Measurements from ENCODE around the gene GEMIN7. TPM values are rescaled to one million over a fixed set of nuclear protein-coding genes. Genes with fewer than 3 reads are reported as not detected.

Gene GEMIN7
- total and polyA plus RNA-seq, 8 donors = 3.8 to 26.2 (median 8.1) TPM

DNA sequence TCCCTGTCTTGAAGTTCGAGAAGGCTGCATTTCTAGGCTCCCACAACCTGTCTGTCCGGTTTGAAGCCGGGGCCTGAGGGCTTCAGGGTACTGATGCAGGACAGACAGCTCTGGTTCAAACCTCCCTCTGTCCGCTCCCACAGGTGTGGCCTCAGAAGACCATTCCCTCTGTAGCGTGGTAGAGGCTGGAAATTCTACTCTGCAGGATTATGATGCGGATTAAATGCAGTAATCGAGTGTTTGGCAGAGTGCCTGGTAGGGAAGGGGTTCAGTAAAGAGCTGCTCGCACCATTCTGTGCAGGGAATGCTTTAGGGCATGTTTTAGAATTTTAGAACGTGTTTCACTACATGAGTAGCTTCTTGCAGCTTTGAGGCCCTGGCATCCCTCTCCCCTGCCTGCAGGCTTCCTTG is 44.4 kb downstream of the GEMIN7 start:
- H3K9me3 ChIP-seq = no peaks in the 10 kb centered on the region
- no peaks in the 10 kb centered on the region for H3K27me3 ChIP-seq
- no peak overlapping the region for H3K27ac ChIP-seq
- DNase-seq (no peak), ATAC-seq (no peak), FAIRE-seq (no peak)
- intact Hi-C loops (cut with DNase I) = no loop called here
- 63% methylated on average over 9 of the region's 9 CpGs for WGBS, 2 donors
- H3K4me3 ChIP-seq = no peak overlapping the region
- H3K4me1 ChIP-seq = no peaks in the 10 kb centered on the region
- TF ChIP-seq, protein P1, sequence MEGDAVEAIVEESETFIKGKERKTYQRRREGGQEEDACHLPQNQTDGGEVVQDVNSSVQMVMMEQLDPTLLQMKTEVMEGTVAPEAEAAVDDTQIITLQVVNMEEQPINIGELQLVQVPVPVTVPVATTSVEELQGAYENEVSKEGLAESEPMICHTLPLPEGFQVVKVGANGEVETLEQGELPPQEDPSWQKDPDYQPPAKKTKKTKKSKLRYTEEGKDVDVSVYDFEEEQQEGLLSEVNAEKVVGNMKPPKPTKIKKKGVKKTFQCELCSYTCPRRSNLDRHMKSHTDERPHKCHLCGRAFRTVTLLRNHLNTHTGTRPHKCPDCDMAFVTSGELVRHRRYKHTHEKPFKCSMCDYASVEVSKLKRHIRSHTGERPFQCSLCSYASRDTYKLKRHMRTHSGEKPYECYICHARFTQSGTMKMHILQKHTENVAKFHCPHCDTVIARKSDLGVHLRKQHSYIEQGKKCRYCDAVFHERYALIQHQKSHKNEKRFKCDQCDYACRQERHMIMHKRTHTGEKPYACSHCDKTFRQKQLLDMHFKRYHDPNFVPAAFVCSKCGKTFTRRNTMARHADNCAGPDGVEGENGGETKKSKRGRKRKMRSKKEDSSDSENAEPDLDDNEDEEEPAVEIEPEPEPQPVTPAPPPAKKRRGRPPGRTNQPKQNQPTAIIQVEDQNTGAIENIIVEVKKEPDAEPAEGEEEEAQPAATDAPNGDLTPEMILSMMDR (IDR thresholded peaks at IDR 0.05) = no peak
- no peaks in the 10 kb centered on the region for H3K36me3 ChIP-seq

DNA sequence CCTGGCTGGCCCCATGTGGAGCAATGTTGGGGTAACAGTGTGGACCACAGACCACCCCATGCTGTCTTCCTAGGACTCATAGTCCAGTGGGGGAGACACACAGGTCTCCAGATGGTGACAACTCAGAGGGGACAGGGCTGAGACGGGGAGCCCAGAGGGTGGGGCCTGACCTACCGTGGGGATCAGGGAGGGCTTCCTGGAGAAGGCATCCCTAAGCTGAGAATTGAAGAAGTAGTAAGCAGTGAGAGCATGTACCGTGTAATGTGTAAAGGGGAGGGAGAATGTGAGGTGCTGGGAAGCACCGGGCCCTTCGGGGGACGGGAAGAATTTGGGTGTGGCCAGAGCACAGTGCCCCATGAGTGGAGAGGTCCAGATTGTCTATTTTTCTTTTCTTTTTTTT is 45.0 kb downstream of the GEMIN7 start:
- H3K27me3 ChIP-seq = no peaks in the 10 kb centered on the region
- DNase-seq = no peak
- TF ChIP-seq, protein P1 (IDR thresholded peaks at IDR 0.05) = no peak
- no peaks in the 10 kb centered on the region for H3K4me1 ChIP-seq
- ATAC-seq = no peak
- H3K4me3 ChIP-seq = no peak overlapping the region
- H3K36me3 ChIP-seq = no peaks in the 10 kb centered on the region
- intact Hi-C loops (cut with DNase I) = no loop called here
- H3K9me3 ChIP-seq = no peaks in the 10 kb centered on the region
- no peak for FAIRE-seq
- no peak overlapping the region for H3K27ac ChIP-seq
- 79 to 94% methylated on average over 6 of the region's 6 CpGs for WGBS, 2 donors

DNA sequence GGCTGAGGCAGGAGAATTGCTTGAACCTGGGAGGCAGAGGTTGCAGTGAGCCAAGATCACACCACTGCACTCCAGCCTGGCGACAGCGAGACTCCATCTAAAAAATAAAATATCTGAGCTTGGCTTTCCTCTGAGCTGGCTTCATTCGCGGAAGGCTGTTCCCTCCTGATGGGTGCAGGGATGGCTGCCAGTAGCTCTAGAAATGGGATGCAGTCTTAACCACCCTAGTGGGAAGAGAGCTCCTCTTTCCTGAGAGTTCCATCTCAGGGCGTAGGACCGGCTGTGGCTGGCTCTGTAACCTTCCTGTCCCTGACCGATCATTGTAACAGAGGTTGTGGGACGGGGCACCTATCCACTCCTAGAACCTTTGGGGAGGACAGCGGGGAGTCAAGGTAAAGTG is 46.3 kb downstream of the GEMIN7 start:
- no peak for ATAC-seq
- DNase-seq = no peak
- no peak overlapping the region for H3K27ac ChIP-seq
- no peaks in the 10 kb centered on the region for H3K9me3 ChIP-seq
- H3K27me3 ChIP-seq = no peaks in the 10 kb centered on the region
- WGBS, 2 donors = 93 to 96% methylated on average over 9 of the region's 9 CpGs
- H3K4me3 ChIP-seq = no peak overlapping the region
- intact Hi-C loops (cut with DNase I) = no loop called here
- H3K36me3 ChIP-seq = no peaks in the 10 kb centered on the region
- FAIRE-seq = no peak
- no peaks in the 10 kb centered on the region for H3K4me1 ChIP-seq
- TF ChIP-seq, protein P1 (IDR thresholded peaks at IDR 0.05) = no peak

DNA sequence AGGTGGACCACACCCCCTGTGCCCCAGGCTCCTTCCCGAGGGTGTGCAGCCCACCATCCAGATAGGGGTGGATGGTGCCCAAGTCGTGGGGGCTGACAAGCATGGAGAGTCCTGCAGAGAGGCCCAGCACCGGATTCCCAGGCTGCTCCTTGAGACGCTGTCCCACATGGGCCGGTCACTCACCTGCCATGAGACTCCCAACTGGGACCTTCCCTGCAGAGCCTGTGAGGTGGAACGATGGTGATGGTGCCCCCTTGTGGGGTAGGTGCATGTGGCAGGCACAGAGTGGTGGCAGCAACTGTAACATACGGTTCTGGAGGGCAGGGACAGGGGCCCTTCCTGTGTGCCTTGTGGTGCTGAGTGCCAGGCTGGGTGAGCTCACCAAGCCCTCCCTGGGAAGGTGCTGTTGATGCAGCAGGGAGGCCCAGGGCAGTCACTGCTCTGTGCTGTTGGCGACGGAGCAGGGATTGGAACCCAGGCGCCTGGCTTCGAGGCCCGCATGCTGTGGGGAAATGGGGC is 47.0 kb downstream of the GEMIN7 start:
- Histone ChIP-seq H3K27ac (no peak overlapping the region), H3K4me1 (no peaks in the 10 kb centered on the region), H3K4me3 (no peak overlapping the region), H3K36me3 (no peaks in the 10 kb centered on the region), H3K27me3 (no peaks in the 10 kb centered on the region), H3K9me3 (no peaks in the 10 kb centered on the region)
- DNase-seq = peak in 5 of 6 donors; percentile 38 to 87 (median 67)
- 51 to 52% methylated on average over 12 of the region's 12 CpGs for WGBS, 2 donors
- intact Hi-C loops (cut with DNase I) = no loop called here
- ATAC-seq = peak; percentile 72 to 94 (median 86)
- FAIRE-seq = no peak
- TF ChIP-seq, protein P1 (IDR thresholded peaks at IDR 0.05) = peak; percentile 57 to 76 (median 66)

DNA sequence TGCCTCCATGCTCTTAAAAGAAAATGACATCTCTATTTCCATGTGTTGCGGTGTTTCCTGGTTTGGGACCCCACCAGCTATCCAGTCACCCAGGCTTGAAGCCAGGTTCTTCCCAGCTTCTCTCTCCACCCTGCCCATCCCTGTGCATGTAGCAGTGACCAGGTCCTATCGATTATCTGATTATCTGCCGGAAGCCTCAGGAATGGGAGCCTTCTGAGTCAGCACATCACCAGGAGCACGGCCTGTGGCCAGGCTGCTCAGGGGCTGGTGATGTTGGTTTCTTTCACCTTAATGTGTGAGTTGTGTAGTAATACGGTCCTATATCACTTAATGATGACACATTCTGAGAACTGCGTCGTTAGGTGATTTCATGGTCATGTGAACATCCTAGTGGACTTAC is 47.6 kb downstream of the GEMIN7 start:
- H3K9me3 ChIP-seq = no peaks in the 10 kb centered on the region
- intact Hi-C loops (cut with DNase I) = no loop called here
- no peak overlapping the region for H3K27ac ChIP-seq
- H3K36me3 ChIP-seq = no peaks in the 10 kb centered on the region
- H3K27me3 ChIP-seq = no peaks in the 10 kb centered on the region
- no peak for DNase-seq
- no peak for FAIRE-seq
- TF ChIP-seq, protein P1 (IDR thresholded peaks at IDR 0.05) = no peak
- ATAC-seq = no peak
- 83 to 84% methylated on average over 7 of the region's 7 CpGs for whole genome bisulfite sequencing, 2 donors
- no peak overlapping the region for H3K4me3 ChIP-seq
- no peaks in the 10 kb centered on the region for H3K4me1 ChIP-seq

Data from pancreas (tissue), 10 donors.